ENCODE measurements around the gene COL4A2.

The COL4A2 gene

DNA sequence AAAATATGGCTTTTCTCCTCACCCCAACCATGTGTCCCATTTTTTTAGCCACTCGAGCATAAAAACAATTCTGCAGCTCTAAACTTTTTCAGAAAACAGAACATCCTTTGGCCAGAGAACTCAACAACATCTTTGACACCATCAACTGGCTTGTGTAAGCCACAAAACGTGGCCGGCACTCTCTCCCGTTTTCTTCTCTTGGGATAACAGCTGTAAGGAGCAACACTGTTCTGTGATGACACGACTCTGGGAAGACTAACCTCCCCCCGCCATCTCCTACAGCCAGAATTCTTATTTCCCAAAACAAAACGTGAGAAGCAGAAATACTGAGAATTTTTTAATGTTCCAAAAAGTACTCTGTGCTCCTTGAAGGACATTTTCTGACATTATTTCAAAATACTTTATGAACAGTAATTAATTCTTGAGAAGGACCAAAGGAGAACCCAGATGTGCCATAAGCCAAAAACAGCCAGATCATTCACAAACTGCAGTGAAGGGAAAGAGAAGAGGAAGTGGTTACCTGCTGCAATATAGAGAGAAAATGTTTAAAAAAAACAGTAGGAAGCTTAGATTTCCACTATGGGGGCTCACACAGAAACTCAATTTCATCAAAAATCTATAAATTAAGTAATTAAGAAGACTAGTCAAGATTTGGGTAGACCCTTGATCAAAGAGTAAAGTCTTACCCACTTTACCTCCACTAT lies 25.9 kb upstream of the COL4A2 start:
- TF ChIP-seq, protein P1, sequence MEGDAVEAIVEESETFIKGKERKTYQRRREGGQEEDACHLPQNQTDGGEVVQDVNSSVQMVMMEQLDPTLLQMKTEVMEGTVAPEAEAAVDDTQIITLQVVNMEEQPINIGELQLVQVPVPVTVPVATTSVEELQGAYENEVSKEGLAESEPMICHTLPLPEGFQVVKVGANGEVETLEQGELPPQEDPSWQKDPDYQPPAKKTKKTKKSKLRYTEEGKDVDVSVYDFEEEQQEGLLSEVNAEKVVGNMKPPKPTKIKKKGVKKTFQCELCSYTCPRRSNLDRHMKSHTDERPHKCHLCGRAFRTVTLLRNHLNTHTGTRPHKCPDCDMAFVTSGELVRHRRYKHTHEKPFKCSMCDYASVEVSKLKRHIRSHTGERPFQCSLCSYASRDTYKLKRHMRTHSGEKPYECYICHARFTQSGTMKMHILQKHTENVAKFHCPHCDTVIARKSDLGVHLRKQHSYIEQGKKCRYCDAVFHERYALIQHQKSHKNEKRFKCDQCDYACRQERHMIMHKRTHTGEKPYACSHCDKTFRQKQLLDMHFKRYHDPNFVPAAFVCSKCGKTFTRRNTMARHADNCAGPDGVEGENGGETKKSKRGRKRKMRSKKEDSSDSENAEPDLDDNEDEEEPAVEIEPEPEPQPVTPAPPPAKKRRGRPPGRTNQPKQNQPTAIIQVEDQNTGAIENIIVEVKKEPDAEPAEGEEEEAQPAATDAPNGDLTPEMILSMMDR (conservative IDR thresholded peaks at IDR 0.05; ENCODE audit: low read depth) = no peak
- POLR2A ChIA-PET (ENCODE audit: low non-redundant PET) = interaction anchor here (0.5 kb wide), 1 partner anchor 14 kb away, joined by 7 read pairs; no protein-coding TSS in a partner anchor

DNA sequence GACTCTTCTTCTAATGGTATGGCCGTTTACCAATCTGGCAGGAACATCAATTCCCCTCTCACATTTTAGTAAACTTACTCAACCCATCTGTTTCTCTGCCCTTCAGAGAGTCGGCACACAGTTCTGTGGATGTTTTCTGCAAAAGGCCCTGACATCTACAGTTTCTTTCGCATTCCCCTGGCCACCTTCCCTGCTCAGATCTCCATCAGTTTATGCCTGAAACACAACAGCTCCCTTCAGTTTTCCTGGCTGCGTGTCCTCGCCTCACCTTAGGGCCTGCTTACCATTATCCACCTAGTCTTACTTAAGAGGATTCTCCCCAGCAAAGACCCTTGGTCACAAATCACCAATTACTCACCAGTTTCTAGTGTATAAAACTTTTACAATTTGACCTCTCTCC lies 25.3 kb upstream of the COL4A2 start:
- DNase-seq (ENCODE audit: low spot score) = no peak
- CTCF ChIA-PET = no interaction called here
- TF ChIP-seq, protein P1 (conservative IDR thresholded peaks at IDR 0.05; ENCODE audit: low read depth) = no peak
- H3K27ac ChIP-seq = no peak overlapping the region
- POLR2A ChIA-PET (ENCODE audit: low non-redundant PET) = interaction anchor here (0.5 kb wide), 1 partner anchor 14 kb away, joined by 7 read pairs; no protein-coding TSS in a partner anchor

More for the DNA sequence above, 25.9 kb upstream of the COL4A2 start:
- no peak overlapping the region for H3K27ac ChIP-seq
- CTCF ChIA-PET = no interaction called here
- DNase-seq (ENCODE audit: low spot score) = no peak

DNA sequence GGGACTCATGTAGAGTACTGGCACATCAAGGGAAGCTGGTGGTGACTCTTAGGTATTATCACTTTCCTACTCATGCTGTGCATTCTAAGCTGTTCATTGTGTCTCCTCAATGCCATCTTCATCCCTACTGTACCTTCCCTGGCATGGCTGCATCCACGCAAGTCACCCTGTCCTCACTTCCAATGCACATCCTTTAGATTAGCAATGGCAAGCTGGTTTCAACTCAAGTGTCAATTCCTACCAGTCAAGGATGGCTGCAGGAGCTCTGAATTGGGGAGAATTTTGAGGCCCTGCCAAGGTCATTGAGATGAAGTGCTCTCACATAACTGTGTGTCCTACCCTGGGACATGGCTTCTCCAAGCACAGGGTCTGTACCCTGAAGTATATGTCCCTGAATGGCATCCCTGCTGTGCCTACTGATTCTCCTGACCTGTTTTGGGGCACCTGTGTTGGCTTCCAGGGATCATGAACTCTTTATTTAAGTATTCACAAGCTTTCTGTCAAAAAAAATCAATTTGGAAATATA lies 24.7 kb upstream of the COL4A2 start:
- no peak overlapping the region for H3K27ac ChIP-seq
- CTCF ChIA-PET = interaction anchor here (0.7 kb wide), 1 partner anchor 8 kb away, joined by 3 read pairs; no protein-coding TSS in a partner anchor
- TF ChIP-seq, protein P1 (conservative IDR thresholded peaks at IDR 0.05; ENCODE audit: low read depth) = no peak
- DNase-seq (ENCODE audit: low spot score) = no peak
- POLR2A ChIA-PET (ENCODE audit: low non-redundant PET) = no interaction called here

DNA sequence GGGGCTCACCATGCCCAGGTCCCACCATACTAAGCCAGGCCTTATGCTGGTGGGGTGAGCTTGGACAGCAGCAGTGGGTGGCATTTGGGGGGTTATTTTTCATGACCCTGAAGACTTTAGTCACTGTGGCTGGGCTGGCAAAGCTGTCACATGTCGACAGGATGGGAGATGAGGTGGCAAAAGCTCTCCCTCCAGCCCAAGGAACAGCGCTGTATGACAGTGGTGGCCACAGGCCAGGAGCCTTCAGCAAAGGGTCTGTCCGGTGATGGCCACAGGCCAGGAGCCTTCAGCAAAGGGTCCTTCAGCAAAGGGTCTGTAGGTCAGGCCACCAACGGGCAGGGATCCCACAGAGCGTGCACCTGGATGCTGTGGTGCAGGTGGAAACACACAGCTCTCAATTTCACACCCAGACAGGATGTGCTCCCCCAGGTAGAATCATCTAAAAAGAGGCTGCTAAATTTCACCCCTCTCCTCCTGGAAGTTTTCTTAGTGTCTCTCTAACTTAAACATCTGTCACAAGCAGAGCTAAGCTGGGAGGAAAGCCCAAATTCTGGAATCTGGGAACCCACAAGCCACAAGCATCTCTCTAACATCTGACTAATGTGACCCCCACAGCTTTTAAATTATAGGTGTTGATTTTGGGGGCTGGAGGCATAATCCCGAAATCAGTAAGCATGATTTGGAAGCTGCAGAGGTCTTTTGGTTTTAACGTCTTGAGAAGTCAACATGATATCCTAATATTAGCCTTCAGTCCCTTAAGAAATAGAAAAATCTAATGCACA lies 23.2 kb upstream of the COL4A2 start:
- ChIA-PET CTCF (interaction anchor here (0.6 kb wide), 1 partner anchor 82 kb away, joined by 3 read pairs; no protein-coding TSS in a partner anchor), POLR2A (ENCODE audit: low non-redundant PET) (no interaction called here)
- DNase-seq (ENCODE audit: low spot score) = no peak
- no peak overlapping the region for H3K27ac ChIP-seq
- TF ChIP-seq, protein P1 (conservative IDR thresholded peaks at IDR 0.05; ENCODE audit: low read depth) = no peak

DNA sequence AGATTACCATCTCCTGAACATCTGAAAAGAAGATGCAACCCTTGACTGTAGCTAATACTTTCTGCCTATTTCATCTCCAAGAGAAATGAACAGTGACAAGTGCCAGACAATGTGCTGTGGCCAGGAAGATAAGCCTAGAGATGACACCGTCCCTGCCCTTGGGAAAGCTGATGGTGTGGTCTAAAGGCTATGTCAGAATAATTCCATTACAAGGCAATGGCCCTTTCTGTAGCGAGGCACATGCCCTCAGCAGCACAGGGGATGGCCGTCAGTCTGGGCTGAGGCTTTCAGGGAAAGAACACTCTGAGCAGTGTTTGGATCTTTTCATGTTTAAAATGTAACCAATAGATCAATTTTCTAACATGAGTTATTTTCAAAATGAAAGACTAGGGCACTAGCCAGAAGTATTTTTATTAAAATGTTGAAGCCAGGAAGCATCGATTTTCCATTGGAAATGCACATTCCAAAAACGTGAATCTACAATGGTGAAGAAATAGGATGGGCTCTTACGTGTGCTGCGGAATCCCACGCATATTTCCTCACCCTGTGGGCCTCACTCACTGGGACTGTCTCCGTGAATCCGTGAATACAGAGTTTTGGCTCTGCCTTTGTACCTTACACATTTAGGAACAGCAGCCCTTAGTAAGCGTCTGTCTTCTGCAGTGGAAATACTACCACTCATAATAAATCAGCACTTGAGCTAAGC lies 22.2 kb upstream of the COL4A2 start:
- H3K27ac ChIP-seq = no peak overlapping the region
- TF ChIP-seq, protein P1 (conservative IDR thresholded peaks at IDR 0.05; ENCODE audit: low read depth) = no peak
- DNase-seq (ENCODE audit: low spot score) = no peak
- CTCF ChIA-PET = no interaction called here
- POLR2A ChIA-PET (ENCODE audit: low non-redundant PET) = no interaction called here

All from RWPE1 (cell line).